ENCODE results near the gene WDFY2.
"Not testable (repeated sequence)": the region's sequence is repeated elsewhere in the genome, so short reads cannot be mapped to it uniquely, and the experiment has no call there.

WDFY2 gene

DNA sequence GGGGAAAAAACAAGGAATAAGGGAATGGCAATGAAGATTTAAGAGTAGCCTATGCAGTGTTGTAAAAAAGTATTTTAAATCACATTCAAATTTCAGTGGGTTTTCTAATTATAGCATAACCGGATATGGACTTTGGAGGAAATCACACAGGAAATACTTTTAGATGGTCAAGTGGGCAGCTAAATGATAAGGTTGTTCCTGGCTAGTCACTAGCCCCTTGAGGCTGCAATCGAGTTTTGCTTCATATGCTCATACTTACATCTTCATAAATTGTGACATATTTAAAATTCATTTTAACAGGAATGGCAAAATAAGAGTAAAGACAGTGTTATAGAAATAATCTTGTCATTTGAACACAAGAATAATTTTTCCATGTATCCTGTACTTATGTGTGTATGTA is 88.9 kb downstream of the WDFY2 start:
- DNase-seq: no peak

DNA sequence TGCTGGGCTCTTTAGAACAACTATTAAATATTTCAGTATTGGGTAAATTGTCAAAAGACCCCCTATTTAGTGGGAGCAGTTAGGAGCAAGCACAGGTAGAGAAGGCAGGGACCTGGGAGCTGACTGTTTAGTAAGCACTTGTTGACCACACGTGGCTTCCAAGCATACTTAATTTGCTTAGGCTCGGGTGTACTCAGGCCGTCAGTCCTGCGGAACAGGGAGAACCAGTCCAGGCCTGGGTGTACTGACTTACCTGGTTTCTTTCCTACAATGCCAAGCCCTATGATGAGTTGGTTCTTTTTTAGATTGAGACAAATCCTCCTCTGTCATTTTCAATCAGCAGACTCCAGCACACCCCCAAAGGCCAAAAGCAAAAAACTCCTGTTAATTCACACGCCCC is 90.0 kb downstream of the WDFY2 start:
- DNase-seq: no peak

DNA sequence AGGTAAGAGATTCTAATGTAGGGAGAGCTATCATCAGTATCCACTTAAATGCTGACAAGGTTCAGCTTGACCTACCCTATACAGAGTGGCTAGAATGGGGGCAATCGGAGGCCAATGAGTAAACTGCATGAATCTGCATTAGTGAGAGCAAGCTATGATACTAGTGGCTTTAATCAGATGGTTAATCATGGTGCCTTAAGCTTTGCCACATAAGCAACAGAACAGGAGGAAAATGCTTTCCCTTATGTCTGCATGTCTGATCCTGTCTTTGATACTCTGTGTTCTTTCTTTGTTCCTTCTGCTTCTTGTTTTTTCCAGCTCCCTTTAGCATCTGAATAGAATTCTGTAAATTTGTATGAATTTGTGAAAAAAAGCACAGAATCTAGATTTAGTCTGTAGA is 91.1 kb downstream of the WDFY2 start:
- no peak for DNase-seq

DNA sequence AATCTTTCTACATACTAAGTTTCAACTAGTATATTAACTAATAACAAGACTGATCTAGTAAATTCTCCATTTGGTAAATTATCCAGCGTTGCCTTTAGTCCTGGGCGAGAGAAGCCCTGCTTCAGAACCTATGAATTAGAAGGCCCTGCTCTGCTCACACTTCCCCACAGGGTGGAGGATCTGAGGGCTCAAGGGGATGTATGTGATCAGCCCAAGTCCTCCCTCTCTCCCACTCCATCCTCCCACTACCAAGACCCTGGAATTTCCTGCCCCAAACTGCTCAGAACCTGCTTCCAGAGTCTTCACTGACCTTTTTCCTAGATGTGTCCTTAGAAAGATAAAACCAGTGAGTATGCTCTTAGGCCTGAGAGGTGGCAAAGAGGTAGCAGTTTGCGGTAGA is 91.6 kb downstream of the WDFY2 start:
- DNase-seq: no peak

DNA sequence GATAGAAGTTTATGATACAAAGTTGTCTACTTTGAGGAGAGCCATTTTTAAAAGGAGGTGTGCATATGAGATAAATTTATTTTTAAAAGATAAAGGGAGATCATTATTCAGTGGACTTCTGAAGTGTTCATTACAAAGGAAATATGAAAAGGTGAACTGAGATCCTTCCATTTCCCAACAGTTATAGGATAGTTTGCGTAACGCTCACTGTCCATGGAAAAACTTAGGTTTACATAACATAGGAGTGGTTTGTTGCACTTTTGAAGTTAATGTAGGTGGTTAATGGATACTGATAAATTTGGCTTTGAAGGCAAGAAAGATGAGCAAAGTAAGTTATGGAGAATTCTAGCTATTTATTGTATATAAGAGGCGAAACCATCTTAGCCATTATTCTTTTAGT is 92.5 kb downstream of the WDFY2 start:
- no peak for DNase-seq

DNA sequence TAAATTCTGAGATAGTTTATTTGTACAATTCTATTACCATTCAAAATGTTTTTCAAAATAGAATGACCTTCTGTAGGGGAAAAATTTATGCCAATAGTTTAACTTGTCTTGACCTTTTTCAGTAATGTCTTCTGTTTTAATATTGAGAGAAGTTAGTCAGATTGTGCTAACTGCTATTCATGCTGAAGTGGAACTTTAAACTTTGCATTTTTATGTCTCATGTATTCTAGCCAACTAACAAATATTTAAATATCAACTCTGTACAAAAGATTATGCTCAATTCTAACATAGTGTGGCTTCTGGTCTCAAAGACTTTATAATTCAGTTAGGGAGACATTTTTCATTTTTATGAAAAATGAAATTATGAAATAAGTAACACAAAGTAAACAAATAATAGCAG is 94.2 kb downstream of the WDFY2 start:
- no peak for DNase-seq

DNA sequence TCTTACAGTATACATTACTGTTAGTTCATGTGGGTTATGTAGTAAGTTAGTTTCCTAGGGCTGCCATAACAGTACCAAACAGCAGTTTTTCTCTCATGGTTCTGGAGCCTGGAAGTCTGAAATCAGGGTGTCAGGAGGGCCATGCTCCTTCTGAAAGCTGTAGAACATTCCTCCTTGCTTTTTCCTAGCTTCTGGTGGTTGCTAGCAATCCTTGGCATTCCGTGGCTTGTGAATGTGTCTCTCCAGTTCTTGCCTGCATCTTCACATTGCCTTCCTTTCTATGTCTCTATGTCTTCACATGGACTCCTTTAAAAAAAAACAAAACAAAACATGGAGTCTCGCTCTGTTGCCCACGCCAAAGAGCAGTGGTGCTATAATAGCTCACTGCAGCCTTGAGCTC is 95.4 kb downstream of the WDFY2 start:
- no peak for DNase-seq

DNA sequence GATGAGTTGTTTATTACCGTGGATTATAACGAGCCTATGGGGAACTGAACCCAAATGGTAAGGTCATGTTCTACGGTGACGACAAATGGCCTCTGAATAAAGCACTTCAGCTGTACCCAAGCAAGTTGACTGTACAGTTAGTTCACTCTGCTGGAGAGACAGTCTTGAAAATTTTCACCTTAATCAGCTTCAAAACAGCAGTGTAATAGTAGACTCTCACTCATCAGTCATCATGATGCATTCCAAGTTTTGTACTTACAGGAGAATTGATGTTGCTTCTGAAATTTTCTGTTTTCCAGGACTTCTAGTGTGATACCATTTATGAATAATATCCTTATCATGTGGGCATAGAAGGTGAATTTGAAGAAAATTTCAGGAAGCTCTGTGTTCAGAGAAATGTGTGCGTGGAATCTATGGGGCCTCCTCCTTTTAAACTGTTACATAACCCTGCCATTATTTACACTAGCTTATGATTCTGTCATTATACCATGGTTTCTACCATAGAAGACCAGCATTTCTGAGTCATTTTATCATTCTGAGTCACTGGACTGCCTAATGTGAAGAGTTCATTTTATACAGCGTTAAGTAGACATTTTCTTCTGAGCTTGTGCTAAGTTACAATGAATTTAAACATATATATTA is 96.9 kb downstream of the WDFY2 start:
- DNase-seq: no peak

DNA sequence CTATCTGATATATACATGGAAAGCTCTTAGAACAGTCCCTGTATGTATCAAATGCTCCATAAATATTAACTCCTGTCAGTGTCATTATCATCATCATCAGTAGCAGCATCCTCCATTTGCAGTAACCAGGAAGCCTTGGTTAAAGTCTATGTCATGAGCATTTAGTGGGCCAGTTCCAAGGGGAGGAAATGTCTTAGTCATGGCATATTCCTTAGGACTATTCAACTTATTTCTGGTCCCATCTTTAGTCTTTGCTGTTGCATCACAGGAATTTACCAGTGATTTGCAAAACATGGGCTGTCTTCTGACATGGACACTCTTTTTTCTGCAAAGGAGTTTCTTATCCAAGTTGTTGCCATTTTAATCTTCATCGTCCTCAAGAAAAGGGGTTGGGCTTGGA is 98.4 kb downstream of the WDFY2 start:
- DNase-seq: no peak

DNA sequence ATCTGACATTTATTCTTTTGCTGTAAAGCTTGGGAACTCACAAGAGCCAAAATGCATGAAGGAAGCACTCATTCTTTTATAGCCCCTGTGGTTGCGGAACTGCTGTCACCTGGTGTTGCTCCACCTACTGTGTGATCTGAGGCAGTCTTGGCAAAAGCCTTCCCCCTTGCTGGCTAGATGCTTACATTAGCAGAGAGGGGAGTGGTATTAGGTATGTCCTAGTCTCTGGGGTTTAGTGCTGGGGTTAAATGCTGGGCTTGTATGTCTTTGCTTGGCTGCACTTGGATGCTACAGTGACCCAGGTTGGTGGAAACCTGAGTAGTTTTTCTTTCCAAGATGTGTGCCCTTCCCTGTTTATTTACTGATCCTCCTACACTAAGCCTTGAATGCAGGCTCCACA is 99.3 kb downstream of the WDFY2 start:
- no peak for DNase-seq

DNA sequence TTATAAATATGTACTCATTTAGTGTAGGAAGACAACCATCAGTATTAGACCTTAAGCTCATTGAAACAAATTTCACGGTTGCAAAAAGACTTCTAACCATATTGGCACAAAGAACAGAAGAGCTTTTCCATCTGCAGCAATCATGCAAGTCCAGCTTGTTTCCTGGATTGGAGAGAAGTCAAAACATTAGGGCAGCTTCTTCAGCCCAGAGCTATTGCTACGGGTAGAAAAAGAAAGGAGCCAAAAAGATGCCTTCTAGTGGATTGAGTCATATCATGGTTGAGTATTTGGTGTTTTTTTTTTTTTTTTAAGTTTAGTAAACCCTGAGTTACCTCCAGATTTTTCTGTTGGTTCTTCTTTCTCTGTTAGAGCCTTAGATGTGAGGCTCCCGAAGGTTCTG is 99.8 kb downstream of the WDFY2 start:
- DNase-seq: no peak

DNA sequence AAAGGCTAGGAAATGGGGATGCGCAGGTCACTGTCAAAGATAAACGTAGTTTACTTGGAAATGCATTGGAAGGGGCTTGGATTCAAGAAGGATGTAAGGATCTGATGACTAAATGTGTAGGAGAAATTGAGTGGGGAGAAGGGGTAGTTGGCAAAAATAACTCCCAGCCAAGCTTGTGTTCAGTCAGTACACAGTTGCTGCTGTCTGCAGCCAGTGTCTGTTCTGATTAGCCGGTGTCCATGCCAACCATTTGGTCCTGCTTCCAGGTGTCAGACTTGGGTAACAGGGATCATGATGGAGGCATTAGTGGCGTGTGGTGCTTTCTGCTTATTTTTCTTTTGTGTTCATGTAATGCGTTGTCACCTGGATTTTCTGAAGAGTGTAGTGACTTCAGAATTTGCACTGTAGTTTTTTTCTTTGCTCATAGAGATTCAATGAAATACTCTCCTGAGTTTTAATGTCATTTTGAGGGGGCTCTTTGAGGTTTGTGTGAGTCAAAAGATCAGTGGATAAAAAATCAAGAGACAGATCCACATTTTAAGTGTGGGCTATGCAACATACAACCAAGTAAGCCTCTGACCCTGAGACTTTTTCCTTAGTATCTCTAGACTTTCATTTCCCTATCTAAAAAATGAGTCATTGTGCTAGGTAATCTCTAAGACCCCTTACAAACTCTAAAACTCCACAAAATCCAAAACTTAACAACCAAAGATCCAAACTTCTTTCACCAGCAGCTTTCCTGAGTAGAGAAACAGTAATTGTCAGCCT is 103.9 kb downstream of the WDFY2 start:
- peak; percentile 32 for DNase-seq

DNA sequence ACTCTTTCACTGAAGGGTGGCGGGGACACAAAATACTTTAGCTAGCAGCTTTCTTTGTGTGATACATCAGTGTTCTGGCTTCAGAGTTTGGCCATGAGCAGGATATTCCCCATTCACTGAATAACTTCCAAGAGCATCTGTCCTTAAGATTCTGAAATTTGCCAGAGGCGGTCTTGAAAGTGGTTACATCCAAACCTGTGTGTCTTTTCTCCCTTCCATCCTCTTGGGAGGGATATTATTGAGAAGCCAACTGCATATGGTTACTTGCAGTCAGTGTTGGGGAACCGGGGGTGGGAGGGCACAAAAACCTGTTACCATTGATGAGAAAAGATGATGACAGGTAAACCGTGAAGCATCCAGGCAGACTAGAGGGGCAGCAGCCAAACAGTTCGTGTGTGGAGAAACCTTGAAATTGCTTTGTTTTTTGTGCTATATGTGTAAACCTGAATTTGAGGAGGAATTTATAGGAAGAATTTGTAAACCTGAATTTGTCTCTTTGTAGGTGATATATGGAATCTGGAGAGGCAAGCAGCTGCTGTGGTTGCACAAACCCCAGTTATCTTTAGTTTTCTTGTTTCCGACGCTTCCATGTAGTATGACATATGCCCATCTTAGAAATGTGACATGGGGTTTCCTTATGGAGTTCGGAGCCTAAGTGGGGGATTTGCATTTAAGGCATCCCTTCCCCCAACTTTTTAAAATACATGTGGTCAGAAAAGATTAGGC is 104.8 kb downstream of the WDFY2 start:
- DNase-seq: peak; percentile 39

DNA sequence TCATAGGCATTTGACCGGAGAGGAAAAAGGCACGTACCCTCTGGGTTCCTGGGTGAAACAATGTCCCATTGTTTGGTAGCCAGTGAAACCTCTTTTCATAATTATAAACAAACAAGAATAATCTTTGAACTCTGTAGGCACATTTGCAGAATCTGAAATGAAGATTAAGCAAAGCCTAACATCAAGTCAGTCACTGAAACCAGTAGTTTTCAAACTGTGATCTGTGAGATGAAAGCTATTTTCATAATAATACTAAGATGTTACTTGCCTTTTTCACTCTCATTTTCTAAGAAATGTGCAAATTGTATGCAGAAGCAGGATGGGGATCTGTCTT is 105.4 kb downstream of the WDFY2 start:
- peak; percentile 41 for DNase-seq

DNA sequence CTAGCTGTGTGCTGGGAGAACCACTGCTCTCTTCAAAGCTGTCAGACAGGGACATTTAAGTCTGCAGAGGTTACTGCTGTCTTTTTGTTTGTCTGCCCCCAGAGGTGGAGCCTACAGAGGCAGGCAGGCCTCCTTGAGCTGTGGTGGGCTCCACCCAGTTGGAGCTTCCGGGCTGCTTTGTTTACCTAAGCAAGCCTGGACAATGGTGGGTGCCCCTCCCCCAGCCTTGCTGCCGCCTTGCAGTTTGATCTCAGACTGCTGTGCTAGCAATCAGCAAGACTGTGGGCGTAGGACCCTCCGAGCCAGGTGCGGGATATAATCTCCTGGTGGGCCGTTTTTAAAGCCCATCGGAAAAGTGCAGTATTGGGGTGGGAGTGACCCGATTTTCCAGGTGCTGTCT is 111.4 kb downstream of the WDFY2 start:
- not testable (repeated sequence) for DNase-seq

DNA sequence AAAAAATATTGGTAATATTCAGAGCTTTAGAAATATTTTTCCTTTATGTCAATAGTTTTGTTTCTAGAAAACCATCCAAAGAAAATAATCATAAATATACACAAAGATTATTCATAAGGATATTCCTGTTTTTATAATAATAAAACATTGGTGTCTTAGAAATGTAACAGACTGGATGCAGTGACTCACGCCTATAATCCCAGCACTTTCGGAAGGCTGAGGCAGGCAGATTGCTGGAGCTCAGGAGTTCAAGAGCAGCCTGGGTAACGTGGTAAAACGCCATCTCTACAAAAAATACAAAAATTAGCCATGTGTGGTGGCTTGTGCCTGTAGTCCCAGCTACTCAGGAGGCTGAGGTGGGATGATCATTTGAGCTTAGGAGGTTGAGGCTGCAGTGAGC is 112.9 kb downstream of the WDFY2 start:
- no peak for DNase-seq

DNA sequence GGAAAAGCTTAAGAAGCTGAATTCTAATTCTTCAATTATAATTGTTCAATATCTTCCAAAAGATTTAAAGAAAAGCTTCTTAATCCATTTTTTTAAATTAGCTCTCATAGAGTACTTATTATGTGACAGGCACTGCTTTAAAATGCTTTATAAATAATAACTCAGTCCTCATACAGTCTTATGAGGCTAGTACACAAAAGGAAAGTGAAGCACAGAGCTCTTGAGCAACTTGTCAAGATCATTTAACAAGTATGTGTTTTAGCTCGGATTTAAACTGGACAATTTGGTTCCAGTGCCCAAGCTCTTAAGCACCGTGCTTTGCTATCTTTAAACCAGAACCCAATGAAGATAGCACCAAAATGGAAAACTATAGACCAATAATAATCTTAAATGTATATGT is 113.6 kb downstream of the WDFY2 start:
- DNase-seq: no peak

DNA sequence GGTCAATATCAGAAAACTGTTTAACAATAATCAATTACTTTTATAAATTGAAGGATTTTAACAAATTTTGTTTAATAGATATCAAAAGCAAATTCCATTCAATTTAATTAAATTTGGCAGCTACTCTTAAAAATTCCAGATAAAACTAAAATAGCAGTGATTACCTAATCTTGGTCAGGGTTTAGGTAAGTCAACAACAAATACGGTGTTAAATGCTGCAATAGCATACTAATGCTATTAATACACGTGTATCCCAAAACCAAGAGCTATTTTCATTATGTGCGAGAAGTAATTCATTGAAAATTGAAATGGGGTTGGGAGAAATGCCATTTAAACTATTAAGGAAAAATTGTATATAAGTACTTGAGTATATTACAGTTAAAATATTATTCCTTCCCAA is 114.1 kb downstream of the WDFY2 start:
- no peak for DNase-seq

DNA sequence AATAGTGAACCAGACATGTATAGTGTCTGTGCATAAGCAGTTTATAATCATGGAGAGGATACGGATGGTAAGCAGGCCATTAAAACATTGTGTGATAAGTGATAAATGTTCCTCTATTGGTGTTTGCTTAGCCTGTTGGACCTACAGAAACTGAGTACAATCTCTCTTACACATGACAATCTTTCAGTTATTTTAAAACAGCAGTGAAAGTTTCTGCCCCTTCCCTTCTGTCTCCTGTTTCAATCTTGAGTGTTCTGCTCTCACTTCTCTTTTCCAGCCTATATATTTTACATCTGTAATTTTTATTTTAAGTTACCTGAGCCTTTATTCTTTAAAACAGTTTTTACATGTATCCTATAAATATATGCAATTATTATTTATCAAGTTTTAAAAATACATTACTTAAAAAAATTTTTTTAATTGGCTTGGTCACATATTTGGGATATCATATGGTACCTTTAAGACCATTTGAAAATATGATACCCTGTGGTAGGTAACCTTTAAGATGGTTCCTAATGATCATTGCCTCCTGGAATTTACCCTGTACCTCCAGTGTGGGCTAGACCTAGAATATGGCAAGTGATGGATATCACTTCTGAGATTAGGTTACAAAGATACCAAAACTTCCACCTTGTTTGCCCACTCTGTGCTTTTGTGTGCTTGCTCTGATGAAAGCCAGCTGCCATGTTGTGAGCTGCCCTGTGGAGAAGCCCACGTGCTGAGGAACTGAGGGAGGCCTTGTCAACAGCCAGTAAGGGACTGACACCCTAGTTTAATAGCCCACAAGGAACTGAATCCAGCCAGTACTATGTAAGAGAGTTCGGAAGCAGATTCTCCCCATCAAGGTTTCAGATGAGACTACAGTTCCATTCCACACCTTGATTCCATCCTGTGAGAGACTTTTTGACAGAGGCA is 120.4 kb downstream of the WDFY2 start:
- DNase-seq: no peak

DNA sequence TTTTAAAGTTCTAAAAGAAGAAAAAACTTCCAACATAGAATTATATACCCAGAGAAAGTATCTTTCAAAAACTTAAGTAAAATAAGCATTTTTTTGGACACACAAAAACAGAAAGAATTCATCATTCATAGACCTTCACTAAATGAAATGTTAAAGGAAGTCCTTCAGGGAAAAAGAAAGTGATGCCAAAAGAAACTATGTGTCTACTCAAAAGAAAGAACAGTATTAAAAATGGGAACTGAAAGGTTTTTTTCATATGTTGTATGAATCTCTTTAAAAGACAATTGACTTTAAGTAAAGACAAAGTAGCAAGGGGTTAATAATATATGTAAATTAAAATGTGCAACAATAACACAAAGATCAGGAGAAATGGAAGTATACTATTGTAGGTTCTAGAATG is 123.2 kb downstream of the WDFY2 start:
- DNase-seq: no peak

DNA sequence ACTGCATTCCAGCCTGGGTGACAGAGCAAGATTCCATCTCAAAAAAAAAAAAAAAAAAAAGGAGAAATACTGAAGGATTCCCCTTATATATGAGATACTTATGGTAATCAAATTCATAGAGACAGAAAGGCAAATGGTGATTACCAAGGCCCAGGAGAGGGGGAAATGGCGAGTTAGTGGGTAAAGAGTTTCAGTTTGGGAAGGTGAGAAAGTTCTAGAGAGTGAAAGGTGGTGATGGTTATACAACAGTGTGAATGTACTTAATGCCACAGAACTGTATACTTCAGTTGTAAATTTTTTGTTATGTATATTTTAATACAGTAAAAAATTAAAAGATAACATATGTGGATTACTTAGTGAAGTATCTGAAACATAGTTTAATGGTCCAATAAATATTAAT is 129.5 kb downstream of the WDFY2 start:
- no peak for DNase-seq

DNA sequence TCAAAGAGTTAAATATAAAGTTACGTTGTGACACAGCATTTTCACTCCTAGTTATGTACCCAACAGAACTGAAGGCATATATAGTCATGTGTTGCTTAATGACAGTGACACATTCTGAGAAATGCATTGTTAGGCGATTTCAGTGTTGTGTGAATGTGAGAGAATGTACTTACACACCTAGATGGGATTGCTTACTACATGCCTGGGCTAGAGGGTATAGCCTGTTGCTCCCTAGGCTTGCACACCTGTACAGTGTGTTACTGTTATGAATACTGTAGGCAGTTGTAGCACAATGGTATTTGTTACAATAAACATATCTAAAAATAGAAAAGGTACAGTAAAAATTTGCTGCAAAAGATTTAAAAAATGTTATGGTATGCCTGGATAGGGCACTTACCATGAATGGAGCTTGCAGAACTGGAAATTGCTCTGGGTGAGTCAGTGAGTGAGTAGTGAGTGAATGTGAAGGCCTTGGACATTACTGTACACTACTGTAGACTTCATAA is 130.5 kb downstream of the WDFY2 start:
- DNase-seq: no peak

DNA sequence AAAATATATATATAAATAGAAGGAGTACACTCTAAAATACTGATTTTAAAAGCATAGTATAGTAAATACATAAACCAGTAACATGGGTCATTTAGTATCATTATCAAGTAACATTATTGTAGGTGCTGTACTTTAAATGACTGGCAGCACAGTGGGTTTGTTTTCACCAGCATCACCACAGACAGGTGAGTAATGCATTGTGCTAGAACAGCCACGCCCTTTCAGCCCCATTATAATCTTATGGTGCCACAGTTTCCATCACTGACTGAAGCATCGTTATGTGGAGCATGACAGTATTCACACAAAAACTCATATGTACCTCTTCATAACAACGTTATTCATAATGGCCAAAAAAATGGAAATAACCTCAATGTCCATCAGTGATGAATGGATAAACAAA is 131.4 kb downstream of the WDFY2 start:
- DNase-seq: no peak
